ENCODE measurements around the gene TMEM115. TPM values are rescaled to one million over a fixed set of nuclear protein-coding genes. Genes with fewer than 3 reads are reported as not detected.

TMEM115 gene
- total RNA-seq, 1 donor from 2014 or later: 55.7 TPM

- H3K27ac ChIP-seq: no peak overlapping the region
- no peaks in the 10 kb centered on the region for H3K27me3 ChIP-seq
- peaks cover 20 to 41% of the 10 kb centered on the region in 2 donors for H3K4me1 ChIP-seq
- TF ChIP-seq, protein P1, sequence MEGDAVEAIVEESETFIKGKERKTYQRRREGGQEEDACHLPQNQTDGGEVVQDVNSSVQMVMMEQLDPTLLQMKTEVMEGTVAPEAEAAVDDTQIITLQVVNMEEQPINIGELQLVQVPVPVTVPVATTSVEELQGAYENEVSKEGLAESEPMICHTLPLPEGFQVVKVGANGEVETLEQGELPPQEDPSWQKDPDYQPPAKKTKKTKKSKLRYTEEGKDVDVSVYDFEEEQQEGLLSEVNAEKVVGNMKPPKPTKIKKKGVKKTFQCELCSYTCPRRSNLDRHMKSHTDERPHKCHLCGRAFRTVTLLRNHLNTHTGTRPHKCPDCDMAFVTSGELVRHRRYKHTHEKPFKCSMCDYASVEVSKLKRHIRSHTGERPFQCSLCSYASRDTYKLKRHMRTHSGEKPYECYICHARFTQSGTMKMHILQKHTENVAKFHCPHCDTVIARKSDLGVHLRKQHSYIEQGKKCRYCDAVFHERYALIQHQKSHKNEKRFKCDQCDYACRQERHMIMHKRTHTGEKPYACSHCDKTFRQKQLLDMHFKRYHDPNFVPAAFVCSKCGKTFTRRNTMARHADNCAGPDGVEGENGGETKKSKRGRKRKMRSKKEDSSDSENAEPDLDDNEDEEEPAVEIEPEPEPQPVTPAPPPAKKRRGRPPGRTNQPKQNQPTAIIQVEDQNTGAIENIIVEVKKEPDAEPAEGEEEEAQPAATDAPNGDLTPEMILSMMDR (IDR thresholded peaks at IDR 0.05): no peak
- no peak overlapping the region for H3K4me3 ChIP-seq
- intact Hi-C loops (cut with DNase I): no loop called here
- no peak for DNase-seq (ENCODE audit: low spot score in 2 of 2)
- peaks cover 0 to 6% of the 10 kb centered on the region in 2 donors for H3K36me3 ChIP-seq
- no peaks in the 10 kb centered on the region for H3K9me3 ChIP-seq
These were observed 16.3 kb downstream of the TMEM115 start for GRCh38 chr3:50342813-50343633.

- no peaks in the 10 kb centered on the region for H3K36me3 ChIP-seq
- TF ChIP-seq, protein P1 (IDR thresholded peaks at IDR 0.05): no peak
- peak overlapping the region in 1 of 2 donors; percentile 96 for H3K4me3 ChIP-seq
- H3K4me1 ChIP-seq: peaks cover 21 to 45% of the 10 kb centered on the region in 2 donors
- H3K27me3 ChIP-seq: no peaks in the 10 kb centered on the region
- intact Hi-C loops (cut with DNase I): no loop called here
- H3K27ac ChIP-seq: no peak overlapping the region
- H3K9me3 ChIP-seq: no peaks in the 10 kb centered on the region
- no peak for DNase-seq (ENCODE audit: low spot score in 2 of 2)
These were observed 17.2 kb downstream of the TMEM115 start for GRCh38 chr3:50341996-50342650.

GRCh38 chr3:50341537-50341936 lies 17.8 kb downstream of the TMEM115 start:
- H3K27me3 ChIP-seq: no peaks in the 10 kb centered on the region
- no peaks in the 10 kb centered on the region for H3K36me3 ChIP-seq
- no peak for DNase-seq (ENCODE audit: low spot score in 2 of 2)
- no peaks in the 10 kb centered on the region for H3K9me3 ChIP-seq
- peak overlapping the region in 1 of 2 donors; percentile 96 for H3K4me3 ChIP-seq
- intact Hi-C loops (cut with DNase I): no loop called here
- H3K27ac ChIP-seq: peak overlapping the region; percentile 99
- TF ChIP-seq, protein P1 (IDR thresholded peaks at IDR 0.05): no peak
- H3K4me1 ChIP-seq: peaks cover 21 to 45% of the 10 kb centered on the region in 2 donors

DNA sequence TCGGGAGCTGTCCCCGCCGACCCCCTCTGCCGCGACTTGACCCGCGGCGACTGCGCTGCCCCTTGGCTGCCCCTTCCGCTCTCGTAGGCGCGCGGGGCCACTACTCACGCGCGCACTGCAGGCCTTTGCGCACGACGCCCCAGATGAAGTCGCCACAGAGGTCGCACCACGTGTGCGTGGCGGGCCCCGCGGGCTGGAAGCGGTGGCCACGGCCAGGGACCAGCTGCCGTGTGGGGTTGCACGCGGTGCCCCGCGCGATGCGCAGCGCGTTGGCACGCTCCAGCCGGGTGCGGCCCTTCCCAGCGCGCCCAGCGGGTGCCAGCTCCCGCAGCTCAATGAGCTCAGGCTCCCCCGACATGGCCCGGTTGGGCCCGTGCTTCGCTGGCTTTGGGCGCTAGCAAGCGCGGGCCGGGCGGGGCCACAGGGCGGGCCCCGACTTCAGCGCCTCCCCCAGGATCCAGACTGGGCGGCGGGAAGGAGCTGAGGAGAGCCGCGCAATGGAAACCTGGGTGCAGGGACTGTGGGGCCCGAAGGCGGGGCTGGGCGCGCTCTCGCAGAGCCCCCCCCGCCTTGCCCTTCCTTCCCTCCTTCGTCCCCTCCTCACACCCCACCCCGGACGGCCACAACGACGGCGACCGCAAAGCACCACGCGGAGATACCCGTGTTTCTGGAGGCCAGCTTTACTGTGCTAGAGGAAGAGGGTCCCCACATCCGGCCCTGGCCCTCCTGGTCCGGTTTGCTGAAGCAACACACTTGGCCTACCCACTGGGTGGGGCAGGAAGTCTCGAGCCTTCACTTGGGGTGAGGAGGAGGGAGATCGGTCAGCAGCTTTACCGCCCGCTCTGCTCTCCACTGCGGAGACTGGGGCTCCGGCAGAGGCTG lies 18.6 kb downstream of the TMEM115 start, which contains the start of gene RASSF1:
Gene RASSF1, minus strand, starts transcription at position 389 of the 882 bp plus-strand sequence. Its CDS starts 31 bp downstream, at position 358.
- Histone ChIP-seq H3K27me3 (no peaks in the 10 kb centered on the region), H3K4me3 (peak within 1 kb of the TSS; percentile 68 to 96), H3K27ac (peak within 1 kb of the TSS; percentile 99), H3K9me3 (no peaks in the 10 kb centered on the region), H3K36me3 (no peaks in the 10 kb centered on the region), H3K4me1 (peaks cover 20 to 52% of the 10 kb centered on the region in 2 donors)
- DNase-seq (ENCODE audit: low spot score in 2 of 2): peak; percentile 58 to 86
- intact Hi-C loops (cut with DNase I): no loop called here
- TF ChIP-seq, protein P1 (IDR thresholded peaks at IDR 0.05): no peak

DNA sequence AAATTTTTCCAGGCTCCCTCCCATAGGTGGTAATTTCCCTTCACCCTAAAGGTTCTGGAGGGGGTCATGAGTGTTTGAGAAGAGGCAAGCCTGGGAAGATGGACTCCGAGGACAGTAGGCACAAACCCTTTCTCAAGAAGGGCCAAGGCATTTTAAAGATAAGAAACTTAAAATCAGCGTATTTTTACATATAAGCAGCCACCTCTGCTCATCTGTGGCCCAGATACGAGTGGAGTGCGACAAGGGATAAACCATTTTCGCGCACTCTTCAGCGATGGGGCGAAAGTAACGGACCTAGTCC lies 19.2 kb downstream of the TMEM115 start:
- H3K9me3 ChIP-seq: no peaks in the 10 kb centered on the region
- H3K4me1 ChIP-seq: peaks cover 18 to 52% of the 10 kb centered on the region in 2 donors
- peak overlapping the region; percentile 99 for H3K27ac ChIP-seq
- intact Hi-C loops (cut with DNase I): no loop called here
- no peaks in the 10 kb centered on the region for H3K27me3 ChIP-seq
- TF ChIP-seq, protein P1 (IDR thresholded peaks at IDR 0.05): no peak
- H3K36me3 ChIP-seq: no peaks in the 10 kb centered on the region
- DNase-seq (ENCODE audit: low spot score in 2 of 2): no peak
- peak overlapping the region; percentile 68 to 96 for H3K4me3 ChIP-seq
